HG03103 (cell line): ENCODE data around the gene THAP8.
"Not testable (repeated sequence)": the region's sequence is repeated elsewhere in the genome, so short reads cannot be mapped to it uniquely, and the experiment has no call there.

Experiments
- ATAC-seq: cut with Tn5 transposase; IDR thresholded peaks from one replicate; pipeline ENCODE4 v1.9.1; 2021; ENCODE audit warnings: low read depth; ENCODE audit not compliant: unreplicated experiment

The THAP8 gene

GRCh38 chr19:36072081-36072480, 18.0 kb upstream of the THAP8 start:
- no peak for ATAC-seq

DNA sequence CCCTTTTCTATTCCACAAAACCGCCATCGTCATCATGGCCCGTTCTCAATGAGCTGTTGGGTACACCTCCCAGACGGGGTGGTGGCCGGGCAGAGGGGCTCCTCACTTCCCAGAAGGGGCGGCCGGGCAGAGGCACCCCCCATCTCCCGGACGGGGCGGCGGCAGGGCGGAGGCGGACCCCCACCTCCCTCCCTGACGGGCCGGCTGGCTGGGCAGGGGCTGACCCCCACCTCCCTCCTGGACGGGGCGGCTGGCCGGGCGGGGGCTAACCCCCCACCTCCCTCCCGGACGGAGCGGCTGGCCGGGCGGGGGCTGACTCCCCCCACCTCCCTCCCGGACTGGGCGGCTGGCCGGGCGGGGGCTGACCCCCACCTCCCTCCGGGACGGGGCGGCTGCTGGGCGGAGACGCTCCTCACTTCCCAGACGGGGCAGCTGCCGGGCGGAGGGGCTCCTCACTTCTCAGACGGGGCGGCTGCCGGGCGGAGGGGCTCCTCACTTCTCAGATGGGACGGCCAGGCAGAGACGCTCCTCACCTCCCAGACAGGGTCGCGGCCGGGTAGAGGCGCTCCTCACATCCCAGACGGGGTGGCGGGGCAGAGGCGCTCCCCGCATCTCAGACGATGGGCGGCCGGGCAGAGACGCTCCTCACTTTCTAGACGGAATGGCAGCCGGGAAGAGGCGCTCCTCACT, 14.9 kb upstream of the THAP8 start:
- not testable (repeated sequence) for ATAC-seq

DNA sequence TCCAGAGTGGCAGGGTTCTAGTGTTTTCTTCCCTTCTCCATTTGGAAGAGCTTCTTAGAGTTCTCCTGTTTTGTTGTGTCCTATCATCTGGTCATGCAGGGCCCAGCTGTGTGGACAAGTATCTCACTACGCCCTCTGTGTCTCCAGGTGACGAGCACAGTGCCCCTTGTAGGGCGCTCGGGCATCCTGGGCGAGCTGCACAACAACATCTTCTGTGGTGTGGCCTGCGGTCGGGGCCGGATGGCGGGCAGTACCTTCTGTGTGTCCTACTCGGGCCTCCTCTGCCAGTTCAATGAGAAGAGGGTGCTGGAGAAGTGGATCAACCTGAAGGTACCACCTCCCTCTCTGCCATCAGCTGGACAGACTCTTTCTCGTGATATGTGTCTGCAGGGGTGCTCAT, 13.6 kb upstream of the THAP8 start:
- no peak for ATAC-seq

DNA sequence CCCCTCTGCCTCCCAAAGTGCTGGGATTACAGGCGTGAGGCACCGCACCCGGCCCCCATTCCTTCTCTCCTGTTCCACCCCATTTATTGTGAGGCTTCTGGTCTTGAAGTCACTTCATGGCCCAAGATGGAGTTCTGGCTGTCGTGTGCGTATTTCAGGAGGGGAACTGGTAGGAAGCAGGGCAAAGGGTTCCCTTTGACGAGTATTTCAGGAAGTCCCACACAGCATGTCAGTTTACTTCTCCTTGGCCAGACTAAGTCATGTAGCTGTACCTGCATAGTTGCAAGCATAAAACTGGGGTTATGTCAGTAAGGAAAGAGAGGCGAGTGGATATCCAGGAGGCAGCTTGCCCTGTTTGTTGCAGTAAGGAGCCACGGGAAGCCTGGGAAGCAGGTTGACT, 10.7 kb upstream of the THAP8 start:
- no peak for ATAC-seq

DNA sequence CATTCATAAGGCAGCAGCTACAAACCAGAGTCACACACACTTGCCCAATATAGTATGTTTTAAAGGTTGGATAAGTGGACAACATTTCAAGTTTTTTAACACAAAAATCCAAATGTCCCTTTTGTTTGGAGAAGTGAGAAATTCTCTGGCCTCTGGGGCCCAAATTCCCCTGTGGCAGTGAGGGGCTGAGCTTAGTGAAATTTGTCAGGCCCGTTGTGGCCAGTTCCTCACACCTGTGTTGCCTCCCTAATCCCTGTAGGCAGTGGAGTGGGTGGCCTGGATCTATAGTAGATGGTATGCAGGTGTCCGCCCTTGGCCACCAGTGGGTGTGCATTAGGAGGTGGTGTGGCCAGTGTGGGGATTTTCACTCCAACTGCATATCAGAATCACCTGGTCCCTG, 7.3 kb upstream of the THAP8 start:
- no peak for ATAC-seq

- ATAC-seq = no peak
Observed at GRCh38 chr19:36060430-36060829, 6.3 kb upstream of the THAP8 start.

- no peak for ATAC-seq
Observed at GRCh38 chr19:36059180-36059910, 5.3 kb upstream of the THAP8 start.

DNA sequence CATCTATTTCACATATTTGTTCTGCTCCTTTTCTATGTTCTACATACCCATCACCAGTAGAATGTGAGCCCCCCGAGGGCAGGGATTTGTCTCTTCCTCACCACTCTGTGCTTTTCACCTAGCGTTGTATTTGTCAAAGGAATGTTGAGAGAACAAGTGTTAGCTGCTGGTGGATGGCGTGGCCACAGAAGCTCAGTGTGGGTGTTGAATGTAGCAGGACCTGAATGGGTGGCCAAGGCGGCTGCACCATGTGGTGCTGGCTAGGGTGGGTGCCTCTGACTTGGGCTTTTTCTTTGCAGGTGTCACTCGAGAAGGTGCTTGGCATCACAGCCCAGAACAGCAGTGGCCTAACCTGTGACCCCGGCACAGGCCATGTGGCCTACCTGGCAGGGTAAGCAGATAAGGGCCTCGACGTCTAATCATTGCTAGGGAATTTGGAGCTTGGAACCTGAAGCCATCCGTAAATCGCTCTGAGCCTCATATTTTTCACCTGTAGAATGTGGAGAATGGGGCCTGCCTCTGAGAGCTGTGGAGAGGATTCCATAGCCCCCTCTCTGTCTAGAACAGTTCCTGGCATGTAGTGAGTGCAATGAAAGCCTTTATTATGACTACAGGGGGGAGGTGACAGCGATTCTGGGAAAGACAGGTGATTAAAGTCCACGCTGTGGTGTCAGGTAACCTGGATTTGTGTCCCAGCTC, 4.5 kb upstream of the THAP8 start:
- no peak for ATAC-seq

DNA sequence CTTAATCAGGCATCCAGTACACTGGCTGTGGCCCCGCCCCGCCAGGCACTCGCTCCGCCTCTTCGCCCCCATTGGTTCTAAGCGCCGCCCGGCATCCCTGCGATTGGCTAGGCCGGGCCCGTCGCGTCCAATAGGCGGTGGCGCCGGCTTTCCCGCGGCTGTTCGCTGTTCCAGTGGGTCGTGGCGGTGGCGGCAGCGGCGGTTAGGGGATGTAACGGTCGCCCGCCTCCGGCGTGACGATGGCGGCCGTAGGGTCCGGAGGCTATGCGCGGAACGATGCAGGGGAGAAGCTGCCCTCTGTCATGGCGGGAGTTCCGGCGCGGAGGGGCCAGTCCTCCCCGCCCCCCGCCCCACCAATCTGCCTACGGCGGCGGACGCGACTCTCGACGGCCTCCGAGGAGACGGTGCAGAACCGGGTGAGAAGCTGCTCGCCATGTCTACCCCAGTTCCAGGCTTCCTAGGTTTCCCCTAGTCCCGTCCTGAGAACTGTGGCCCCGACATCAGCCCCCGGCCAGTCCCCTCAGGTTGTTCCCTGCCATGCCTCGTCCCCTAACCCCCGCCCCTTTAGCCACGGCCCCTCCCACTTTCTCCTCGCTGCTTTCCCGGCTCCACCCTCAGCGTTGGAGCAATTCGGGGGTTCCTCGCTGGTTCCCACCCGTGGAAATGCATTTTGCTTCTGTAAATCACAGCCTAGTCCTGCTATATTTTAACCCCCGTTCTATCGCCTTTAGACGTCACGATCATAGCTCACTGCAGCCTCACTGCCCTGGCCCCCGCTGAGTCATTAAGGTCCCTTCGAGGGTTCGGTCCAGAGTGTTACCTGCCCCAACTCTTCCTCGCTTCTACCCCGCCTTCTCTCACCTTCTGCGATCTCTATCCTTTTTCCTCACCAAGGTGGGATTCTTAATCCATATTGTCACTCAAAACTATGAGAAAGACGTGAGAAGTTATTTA, 925 bp upstream of the THAP8 start, which contains the start of gene WDR62:
Gene WDR62 (plus strand): TSS at position 165 of the 954 bp plus-strand sequence. CDS start 75 bp downstream, at position 240.
- peak; percentile 63 for ATAC-seq

DNA sequence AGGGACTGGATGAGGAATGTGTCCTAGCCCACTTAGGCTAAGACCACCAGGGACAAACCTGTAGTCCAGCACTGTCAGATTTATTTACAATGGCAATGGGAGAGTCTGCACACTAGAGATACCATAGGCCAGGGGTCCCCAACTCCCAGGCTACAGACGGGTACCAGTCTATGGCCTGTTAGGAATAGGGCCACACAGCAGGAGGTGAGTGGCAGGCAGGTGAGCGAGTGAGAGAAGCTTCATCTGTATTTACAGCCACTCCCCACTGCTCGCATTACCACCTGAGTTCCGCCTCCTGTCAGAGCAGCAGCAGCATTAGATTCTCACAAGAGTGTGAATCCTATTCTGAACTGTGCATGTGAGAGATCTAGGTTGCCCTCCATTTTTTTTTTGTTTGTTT, 2.4 kb downstream of the THAP8 start:
- ATAC-seq = no peak

DNA sequence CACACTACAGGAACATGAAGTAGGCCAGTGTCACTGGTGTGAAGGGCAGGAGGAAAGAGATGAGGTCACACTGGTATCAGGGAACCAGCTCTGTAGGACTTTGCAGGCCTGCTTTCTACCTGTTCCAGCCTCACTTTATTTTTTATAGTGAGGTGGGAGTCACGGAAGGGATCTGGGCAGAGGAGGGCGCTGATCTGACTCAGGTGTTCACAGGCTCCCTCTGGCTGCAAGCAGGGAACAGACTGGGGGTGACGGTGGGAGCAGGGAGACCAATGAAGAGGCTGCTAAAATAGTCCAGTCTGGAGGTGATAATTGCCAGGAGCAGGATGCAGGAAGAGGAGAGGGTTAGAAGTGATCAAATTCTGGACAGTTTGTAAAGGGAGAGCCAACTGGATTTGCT, 2.8 kb downstream of the THAP8 start:
- ATAC-seq = no peak

DNA sequence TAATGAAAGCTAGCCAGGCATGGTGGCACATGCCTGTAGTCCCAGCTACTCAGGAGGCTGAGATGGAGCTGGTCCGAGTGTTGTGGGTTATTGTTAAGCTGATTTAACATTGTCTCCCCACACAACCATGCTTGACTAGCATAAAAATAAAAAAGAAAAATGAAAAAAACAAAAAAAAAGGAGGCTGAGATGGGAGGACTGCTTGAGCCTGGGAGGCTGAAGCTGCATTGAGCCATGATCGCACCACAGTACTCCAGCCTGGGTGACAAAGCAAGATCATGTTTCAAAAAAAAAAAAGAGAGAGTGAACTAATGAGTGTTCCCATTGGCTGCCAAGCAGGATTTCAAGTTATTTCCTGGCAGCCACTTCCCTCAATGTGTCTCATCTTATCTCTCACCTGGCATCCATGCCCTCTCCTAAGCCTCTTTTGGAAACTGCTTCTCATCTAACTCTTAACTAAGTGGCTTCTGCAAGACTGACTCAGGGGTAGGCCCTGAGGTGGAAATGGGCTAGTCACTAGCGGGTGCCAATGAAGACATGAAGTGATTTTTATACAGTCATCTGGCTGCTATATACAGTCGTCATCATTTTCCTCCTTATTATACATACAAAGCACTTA, 4.9 kb downstream of the THAP8 start:
- no peak for ATAC-seq

DNA sequence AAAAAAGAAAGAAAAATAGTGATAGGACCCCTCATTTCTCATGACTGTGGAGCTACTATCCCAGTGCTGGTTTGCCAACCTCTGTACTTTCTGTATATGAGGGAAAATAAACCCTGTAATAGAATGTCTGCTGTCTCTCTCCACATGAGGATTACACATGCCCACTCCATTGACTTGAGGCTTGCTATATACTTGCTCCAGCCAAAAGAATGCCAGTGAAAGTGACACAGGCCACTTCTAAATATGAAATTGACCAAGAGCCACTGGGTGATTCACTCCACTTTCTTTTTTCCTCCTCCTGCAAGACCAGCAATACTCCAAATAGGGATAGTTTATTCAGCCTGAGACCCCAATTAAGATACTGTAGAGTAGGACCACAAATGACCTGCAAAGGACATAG, 6.2 kb downstream of the THAP8 start:
- ATAC-seq = no peak

DNA sequence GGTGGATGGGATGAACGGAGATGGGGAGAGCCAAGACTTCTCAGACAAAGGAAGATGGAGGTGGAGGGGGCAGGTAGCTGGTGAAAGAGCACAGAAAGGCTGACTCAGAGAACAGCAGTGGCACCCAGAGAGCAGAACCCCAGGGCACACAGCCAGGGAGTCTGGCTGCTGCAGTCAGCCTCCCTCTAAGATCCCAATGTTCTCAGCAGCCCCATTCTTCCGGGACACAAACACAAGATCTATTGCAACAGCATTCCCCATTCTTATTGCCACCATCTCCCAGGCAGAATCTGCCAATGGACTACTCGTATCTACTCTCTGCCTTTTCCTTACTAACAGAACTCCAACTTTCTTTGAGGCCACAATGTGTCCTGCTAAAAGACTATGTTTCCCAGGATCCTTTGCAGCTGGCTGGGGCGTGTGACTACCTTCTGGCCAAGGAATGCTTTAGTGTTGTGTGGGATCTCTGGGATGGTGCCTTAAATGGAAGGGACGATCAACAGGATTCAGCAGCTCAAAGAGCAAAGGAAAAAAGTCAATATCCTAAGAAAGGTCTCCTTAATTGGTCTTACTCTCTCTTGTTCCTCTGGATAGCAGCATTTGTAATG, 7.5 kb downstream of the THAP8 start:
- no peak for ATAC-seq

DNA sequence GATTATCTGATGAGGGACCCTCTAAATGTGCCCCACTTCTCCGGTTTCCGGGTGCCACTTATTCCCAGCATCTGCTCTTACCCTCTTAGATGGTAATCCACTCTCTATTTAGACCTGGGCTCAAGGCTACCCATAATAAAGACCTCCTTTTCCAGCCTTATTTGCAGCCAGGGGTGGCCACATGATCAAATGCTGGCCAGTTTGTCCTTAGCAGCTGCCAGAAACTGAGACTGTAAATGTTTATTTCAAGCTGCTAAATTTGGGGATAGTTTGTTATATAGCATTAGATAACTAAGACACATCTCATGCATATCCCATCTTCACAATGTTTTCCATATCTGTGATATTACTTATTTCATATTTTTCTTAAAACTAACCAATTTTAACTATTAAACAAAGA, 10.1 kb downstream of the THAP8 start:
- no peak for ATAC-seq

DNA sequence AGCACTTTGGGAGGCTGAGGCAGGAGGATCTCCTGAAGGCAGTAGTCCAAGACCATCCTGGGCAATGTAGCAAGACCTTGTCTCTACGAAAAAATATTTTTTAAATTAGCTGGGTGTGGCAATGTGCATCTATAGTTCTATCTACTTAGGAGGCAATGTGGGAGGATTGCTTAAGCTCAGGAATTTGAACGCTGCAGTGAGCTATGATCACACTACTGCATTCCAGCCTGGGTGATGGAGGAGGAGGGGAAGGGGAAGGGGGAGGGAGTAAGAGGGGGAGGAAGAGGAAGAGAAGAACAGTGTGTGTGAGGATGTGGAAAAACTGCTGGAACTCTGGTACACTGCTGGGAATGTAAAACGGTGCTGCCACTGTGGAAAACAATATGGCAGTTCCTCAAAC, 12.3 kb downstream of the THAP8 start:
- no peak for ATAC-seq

GRCh38 chr19:36041092-36041491, 13.0 kb downstream of the THAP8 start:
- ATAC-seq = not testable (repeated sequence)

DNA sequence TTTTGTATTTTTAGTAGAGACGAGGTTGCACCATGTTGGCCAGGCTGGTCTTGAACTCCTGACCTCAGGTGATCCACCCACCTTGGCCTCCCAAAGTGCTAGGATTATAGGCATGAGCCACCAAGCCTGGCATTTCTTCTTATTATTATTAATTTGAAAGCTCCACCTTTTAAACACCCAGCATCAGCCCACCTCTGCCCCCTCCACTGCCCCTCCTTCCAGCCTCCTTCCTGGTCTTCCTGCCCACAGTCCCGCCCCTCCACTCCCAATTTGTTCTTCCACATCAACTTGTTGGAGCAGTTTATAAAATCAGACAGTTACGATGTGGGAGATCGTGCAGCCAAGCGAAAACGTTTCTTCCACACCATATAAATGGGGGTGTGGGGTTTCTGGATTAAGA, 13.6 kb downstream of the THAP8 start:
- no peak for ATAC-seq

DNA sequence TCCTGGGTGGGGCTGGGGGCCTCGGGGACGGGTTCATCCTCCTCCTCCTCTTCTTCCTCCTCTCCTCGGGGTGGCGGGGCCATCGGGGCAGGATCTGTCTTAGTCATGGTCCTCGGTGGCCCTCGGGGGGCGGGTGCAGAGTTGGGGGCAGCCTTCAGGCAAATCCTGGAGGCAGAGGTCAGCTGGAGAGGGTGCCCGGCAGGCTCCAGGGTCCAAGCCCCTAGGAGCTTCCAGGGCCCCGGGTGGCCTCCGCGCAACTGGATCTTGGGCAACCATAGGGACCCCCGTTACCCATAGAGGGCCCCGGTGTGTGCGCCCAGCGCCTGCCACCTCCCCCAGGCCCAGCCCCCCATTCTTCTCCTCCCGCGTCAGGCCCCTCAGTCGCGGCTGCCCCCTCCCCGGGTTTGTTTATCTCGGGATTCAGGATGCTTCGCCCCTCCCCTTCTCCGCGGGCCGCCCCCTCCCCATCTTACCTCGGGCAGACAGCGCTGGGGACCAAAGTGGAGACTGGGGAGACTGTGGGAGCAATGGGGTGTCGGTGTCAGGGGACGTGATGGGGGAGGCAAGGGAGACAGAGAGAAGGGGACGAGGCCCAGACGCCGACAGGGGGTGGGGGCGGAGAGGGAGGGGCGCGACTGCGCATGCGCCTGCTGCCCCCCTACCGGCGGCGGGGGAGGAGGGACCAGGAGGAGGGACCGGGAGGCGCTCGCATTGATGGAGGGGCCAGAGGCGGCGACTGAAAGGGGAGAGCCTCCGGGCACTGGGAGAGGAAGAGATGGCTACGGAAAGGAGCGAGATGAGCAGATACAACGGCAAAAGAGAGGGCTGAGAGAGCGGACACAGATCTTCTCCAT, 21.6 kb downstream of the THAP8 start, which contains the start of gene CLIP3:
Gene CLIP3 (minus strand): TSS at position 623 of the 854 bp plus-strand sequence. CDS start 516 bp downstream, at position 107.
- ATAC-seq = no peak
